ENCODE measurements around the gene SCIN. TPM values are rescaled to one million over a fixed set of nuclear protein-coding genes. Genes with fewer than 3 reads are reported as not detected.

SCIN gene
- total and polyA plus RNA-seq, 11 donors: 0.01 to 1.7 (median 0.87) TPM; not detected in 5

GRCh38 chr7:12633582-12633981 lies 63.1 kb downstream of the SCIN start:
- intact Hi-C loops (cut with DNase I): loop anchor here in 3 of 10 donors (5.0 to 10.0 kb wide), 3 partner anchors 99 to 541 kb away; no protein-coding TSS in a partner anchor

GRCh38 chr7:12635830-12636229 lies 65.3 kb downstream of the SCIN start:
- 49 to 61% (median 57%) methylated on average over 6 of the region's 6 CpGs for WGBS, 4 donors
- H3K27me3 ChIP-seq: peaks cover 0 to 14% (median 0%) of the 10 kb centered on the region in 9 donors
- peaks cover 0 to 14% (median 0%) of the 10 kb centered on the region in 12 donors for H3K4me1 ChIP-seq
- DNase-seq (no peak), ATAC-seq (no peak)
- H3K27ac ChIP-seq: no peak overlapping the region
- intact Hi-C loops (cut with DNase I): loop anchor here in 6 of 10 donors (5.0 to 10.0 kb wide), 6 partner anchors 46 to 626 kb away; no protein-coding TSS in a partner anchor
- peak overlapping the region in 2 of 12 donors; percentile 13 to 15 for H3K4me3 ChIP-seq
- no peaks in the 10 kb centered on the region for H3K36me3 ChIP-seq
- H3K9me3 ChIP-seq: no peaks in the 10 kb centered on the region
- TF ChIP-seq POLR2A (IDR thresholded peaks at IDR 0.05): no peak
- no peak for TF ChIP-seq CTCF (IDR thresholded peaks at IDR 0.05)

More at GRCh38 chr7:12633582-12633981, 63.1 kb downstream of the SCIN start:
- ATAC-seq (no peak), DNase-seq (no peak)
- Histone ChIP-seq H3K27ac (no peak overlapping the region), H3K4me3 (no peak overlapping the region), H3K9me3 (no peaks in the 10 kb centered on the region), H3K36me3 (no peaks in the 10 kb centered on the region), H3K4me1 (peaks cover 0 to 9% (median 0%) of the 10 kb centered on the region in 12 donors), H3K27me3 (peaks cover 0 to 14% (median 0%) of the 10 kb centered on the region in 9 donors)
- WGBS, 4 donors: 50 to 64% (median 56%) methylated on average over 4 of the region's 4 CpGs
- TF ChIP-seq CTCF (IDR thresholded peaks at IDR 0.05) (no peak), POLR2A (IDR thresholded peaks at IDR 0.05) (no peak)

- no peaks in the 10 kb centered on the region for H3K36me3 ChIP-seq
- peaks cover 0 to 14% (median 0%) of the 10 kb centered on the region in 12 donors for H3K4me1 ChIP-seq
- DNase-seq (no peak), ATAC-seq (no peak)
- intact Hi-C loops (cut with DNase I): loop anchor here in 6 of 10 donors (5.0 to 10.0 kb wide), 6 partner anchors 45 to 625 kb away; no protein-coding TSS in a partner anchor
- TF ChIP-seq CTCF (IDR thresholded peaks at IDR 0.05) (no peak), POLR2A (IDR thresholded peaks at IDR 0.05) (no peak)
- no peak overlapping the region for H3K4me3 ChIP-seq
- H3K9me3 ChIP-seq: no peaks in the 10 kb centered on the region
- peaks cover 0 to 9% (median 0%) of the 10 kb centered on the region in 9 donors for H3K27me3 ChIP-seq
- H3K27ac ChIP-seq: no peak overlapping the region
These were observed 66.8 kb downstream of the SCIN start for GRCh38 chr7:12637328-12637727.

DNA sequence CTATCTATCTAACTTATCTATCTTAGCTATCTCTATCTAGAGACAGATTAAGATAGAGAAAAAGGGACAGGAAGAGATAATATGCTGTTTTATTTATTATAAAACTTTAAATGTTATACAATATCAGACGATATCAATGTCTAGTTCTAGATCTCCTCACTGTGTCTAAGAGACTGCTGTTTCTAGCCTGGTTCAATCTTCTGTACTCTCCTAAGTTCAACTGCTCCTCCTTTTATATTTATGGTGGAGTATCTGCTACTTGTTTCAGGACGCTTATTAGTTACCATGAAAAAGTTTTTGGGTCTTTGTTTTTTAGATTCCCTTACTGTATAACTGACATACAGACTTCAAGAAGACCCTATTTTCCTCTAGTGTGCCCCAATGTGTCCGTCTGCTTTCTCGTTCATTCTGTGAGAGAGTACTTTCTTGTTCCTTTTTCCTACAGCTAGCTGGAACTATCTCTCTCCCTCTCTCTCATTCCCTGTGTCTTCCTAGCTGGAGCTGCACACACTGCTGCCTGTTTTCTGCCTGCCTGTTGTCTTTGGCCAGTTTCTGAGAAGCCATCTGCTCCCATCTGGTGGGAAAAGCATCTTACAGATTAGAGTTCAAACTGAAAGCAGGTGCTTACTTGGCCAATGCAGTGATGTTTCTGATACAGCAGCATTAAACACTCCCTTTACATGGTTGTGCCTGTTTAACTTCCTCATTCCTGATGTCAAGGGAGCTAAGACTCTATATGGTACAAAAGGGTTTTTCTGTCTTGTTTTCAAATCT lies 67.5 kb downstream of the SCIN start:
- ATAC-seq: peak in 2 of 4 donors; percentile 65 to 89
- Histone ChIP-seq H3K9me3 (no peaks in the 10 kb centered on the region), H3K27ac (peak overlapping the region in 3 of 12 donors; percentile 6 to 51 (median 36)), H3K27me3 (peaks cover 0 to 9% (median 0%) of the 10 kb centered on the region in 9 donors), H3K4me1 (peaks cover 0 to 14% (median 0%) of the 10 kb centered on the region in 12 donors), H3K4me3 (no peak overlapping the region), H3K36me3 (no peaks in the 10 kb centered on the region)
- peak in 1 of 5 donors; percentile 36 for DNase-seq
- WGBS, 4 donors: 30 to 52% (median 41%) methylated on average over 4 of the region's 4 CpGs
- intact Hi-C loops (cut with DNase I): loop anchor here (1.0 to 10.0 kb wide), 10 partner anchors 44 to 625 kb away; partner anchors contain the start of gene ARL4A (in 1 of the 10)
- no peak for TF ChIP-seq POLR2A (IDR thresholded peaks at IDR 0.05)
- no peak for TF ChIP-seq CTCF (IDR thresholded peaks at IDR 0.05)
